GM19193 (cell line): ENCODE data around the gene CCDC40.

Experiments used
- POLR2A ChIP-seq: IDR thresholded peaks from 4 replicates; pipeline ENCODE4 v1.6.1; 2011; ENCODE audit not compliant: insufficient read depth, insufficient read length; ENCODE audit errors: extremely low read depth

Gene CCDC40, protein sequence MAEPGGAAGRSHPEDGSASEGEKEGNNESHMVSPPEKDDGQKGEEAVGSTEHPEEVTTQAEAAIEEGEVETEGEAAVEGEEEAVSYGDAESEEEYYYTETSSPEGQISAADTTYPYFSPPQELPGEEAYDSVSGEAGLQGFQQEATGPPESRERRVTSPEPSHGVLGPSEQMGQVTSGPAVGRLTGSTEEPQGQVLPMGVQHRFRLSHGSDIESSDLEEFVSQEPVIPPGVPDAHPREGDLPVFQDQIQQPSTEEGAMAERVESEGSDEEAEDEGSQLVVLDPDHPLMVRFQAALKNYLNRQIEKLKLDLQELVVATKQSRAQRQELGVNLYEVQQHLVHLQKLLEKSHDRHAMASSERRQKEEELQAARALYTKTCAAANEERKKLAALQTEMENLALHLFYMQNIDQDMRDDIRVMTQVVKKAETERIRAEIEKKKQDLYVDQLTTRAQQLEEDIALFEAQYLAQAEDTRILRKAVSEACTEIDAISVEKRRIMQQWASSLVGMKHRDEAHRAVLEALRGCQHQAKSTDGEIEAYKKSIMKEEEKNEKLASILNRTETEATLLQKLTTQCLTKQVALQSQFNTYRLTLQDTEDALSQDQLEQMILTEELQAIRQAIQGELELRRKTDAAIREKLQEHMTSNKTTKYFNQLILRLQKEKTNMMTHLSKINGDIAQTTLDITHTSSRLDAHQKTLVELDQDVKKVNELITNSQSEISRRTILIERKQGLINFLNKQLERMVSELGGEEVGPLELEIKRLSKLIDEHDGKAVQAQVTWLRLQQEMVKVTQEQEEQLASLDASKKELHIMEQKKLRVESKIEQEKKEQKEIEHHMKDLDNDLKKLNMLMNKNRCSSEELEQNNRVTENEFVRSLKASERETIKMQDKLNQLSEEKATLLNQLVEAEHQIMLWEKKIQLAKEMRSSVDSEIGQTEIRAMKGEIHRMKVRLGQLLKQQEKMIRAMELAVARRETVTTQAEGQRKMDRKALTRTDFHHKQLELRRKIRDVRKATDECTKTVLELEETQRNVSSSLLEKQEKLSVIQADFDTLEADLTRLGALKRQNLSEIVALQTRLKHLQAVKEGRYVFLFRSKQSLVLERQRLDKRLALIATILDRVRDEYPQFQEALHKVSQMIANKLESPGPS

DNA sequence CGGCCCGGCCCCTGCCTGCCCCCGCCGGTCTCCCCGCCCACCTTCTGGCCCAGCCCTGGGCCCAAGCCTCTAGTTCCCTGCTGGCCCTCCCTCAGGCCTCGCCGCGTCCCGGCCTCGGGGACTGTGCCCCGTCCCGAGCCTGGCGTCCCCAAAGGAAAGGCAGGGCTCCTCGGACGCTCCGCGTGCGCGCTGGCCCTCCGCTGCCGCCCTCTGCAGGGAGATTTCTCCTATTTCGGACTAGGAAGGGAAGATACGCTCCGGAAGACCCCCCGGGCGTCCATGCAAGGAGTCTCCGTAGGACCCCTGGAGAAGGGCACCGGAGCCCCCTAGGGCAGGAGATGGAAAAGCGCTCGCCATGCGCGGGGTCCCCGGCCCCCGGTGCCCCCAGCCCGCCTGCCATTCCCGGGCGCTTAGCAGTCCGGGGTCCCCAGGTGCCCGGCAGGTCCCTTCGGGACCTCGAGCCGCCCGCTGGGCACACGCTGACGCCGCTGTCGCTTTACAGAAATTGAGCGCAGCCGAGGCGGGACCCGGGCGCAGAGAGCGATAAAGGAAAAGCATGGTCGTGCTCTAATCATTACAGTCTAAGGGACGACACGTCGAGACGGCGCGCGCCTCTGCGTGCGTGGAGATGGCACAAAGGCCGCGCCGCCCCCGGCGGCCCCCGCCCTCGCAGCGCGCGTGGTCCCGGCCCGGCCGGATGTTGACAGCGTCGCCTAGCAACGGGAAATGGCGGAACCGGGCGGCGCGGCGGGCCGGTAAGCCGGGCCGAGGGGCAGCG, at the start of gene CCDC40:
Gene CCDC40, plus strand, starts transcription at position 706 of the 778 bp plus-strand sequence. Its CDS starts 21 bp downstream, at position 727.
- TF ChIP-seq POLR2A = no peak

GRCh38 chr17:79987187-79987934, 49.1 kb upstream of the CCDC40 start:
- TF ChIP-seq POLR2A = no peak

DNA sequence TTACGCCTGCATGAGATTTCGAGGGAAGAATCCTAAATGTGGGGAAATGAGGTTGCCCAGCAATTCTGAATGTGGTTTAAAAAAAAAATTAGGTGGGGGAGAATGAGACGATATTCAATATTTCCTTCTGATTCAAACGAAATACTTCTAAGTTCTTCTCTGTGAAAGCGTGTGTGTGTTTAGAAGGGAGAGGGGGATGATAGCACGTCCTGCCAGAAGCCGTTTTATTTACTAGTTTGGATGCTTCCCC, 48.6 kb upstream of the CCDC40 start:
- no peak for TF ChIP-seq POLR2A

GRCh38 chr17:79988185-79988971, 48.1 kb upstream of the CCDC40 start:
- TF ChIP-seq POLR2A = no peak

- TF ChIP-seq POLR2A = no peak
Observed at GRCh38 chr17:79989106-79989835, 47.2 kb upstream of the CCDC40 start.

- no peak for TF ChIP-seq POLR2A
Observed at GRCh38 chr17:79990051-79990592, 46.3 kb upstream of the CCDC40 start.

DNA sequence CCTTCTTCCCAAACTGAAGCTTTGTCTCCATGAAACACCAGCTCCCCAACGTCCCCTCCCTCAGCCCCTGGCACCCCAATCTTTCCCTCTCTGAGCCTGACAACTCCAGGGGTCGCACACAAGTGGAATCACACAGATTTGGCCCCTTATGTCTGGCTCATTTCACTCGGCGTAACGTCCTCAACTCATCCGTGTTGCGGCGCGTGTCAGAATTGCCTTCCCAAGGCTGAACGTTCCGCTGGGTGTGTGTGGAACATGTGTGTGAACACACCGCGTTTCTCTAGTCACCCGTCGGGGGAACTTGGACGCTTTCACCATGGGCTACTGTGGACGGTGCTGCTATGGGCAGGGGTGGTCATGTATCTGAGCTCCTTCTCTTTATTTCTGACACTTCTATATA, 45.7 kb upstream of the CCDC40 start:
- TF ChIP-seq POLR2A = no peak

GRCh38 chr17:79991140-79991923, 45.1 kb upstream of the CCDC40 start:
- no peak for TF ChIP-seq POLR2A

GRCh38 chr17:79991924-79992648, 44.4 kb upstream of the CCDC40 start:
- no peak for TF ChIP-seq POLR2A

DNA sequence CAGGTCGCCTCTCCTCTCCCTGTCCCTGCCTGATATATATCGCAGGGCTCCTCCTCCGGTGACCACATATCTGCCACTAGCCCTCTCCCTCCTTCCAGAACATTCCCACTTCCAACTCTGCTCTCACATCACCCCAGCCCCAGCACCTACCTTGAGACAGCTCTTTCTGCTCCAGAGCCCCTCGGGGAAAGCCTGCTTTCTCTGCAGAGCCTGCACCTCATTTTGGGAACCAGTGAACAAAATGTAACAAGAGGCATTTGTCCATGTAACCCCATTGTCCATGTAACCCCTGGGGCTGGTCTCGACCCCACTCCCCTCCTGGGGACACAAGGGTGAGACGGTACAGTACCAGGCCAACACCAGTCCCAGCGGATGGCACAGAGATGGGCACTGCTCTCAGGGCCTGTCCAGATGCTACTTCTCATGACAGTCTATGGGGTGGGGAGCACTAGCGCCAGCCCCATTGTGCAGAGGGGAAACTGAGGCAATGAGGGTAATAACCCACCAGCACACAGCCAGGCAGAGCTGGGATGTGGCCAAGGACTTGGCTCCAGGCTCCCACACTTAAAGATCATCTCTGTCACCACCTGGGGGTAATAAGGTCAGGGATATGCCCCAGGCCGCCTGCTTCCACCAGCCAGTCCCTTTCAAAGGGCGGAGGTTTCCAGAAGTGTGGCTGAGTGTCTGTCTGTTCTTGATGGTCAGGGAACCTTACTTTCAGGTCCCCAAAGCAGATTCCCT, 43.6 kb upstream of the CCDC40 start:
- no peak for TF ChIP-seq POLR2A
